ENCODE measurements around the gene IMPG1. TPM values are rescaled to one million over a fixed set of nuclear protein-coding genes. Genes with fewer than 3 reads are reported as not detected.

Gene IMPG1
- total and polyA plus RNA-seq, 2 of the 8 experiments (the other 6 are each of a cell fraction or from before 2014, with no cell fraction given) = 0.02 TPM; not detected in 1

DNA sequence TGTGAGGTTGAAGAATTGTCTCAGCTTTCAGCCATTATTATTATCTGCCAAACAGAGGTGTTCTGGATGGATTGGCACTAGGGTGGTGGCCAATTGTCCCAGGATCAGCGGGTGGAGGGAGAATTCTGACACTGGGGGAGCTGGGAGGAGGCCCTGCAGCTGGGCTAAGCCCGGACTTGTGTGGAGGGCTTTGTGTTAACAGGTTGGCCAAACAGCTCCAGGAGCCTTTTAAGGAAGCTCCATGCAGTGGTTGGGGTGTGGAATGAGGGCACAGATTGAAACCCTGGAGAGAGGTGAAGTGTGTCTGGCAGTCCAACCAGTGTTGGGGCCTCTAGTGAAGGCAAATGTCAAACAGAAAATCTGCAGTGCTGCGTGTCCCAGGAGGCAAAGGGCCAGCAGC is 135.8 kb downstream of the IMPG1 start (continued):
- TF ChIP-seq KDM5A (IDR thresholded peaks at IDR 0.05; ENCODE audit: low read length) = no peak
